Esophagus squamous epithelium (tissue), 4 donors: ENCODE results near the gene GPR21.

Experiments used
- POLR2A ChIP-seq, 4 donors: fragments of 450-650 bp; IDR thresholded peaks; one replicate each; pipeline ENCODE4 v1.6.1; 2017; ENCODE audit warnings: antibody characterized with exemption in 4 of 4, mild to moderate bottlenecking in 4 of 4, moderate library complexity in 3 of 4
- TF ChIP-seq, protein P1 (sequence below), 6 experiments: fragments of 450-650 bp in 4 of 6; fragments of 200-600 bp in 2 of 6; sonication (generic) in 2 of 6; IDR thresholded peaks; one replicate each; pipeline ENCODE4 v1.5.1; 2016 to 2019; ENCODE audit warnings: antibody characterized with exemption in 6 of 6, mild to moderate bottlenecking in 4 of 6, moderate library complexity in 4 of 6

DNA sequence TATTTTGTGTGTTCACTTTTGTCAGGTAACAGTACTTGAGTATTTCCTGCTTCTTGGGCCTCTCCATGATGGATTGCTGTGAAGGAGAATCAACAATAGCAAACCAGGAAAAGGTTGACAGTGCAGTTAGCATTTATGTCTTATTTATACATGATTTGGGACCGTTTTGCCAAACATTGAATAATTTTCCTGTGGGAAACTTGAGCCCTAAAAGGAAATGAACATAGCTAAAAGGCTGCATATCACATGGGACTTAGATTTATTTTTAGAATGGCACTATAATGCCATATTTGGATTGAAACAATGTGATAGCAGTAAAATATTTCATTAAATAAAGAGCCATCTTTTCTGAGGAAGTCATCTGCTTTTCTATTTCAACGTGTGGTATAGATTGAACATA is 15.3 kb downstream of the GPR21 start:
- TF ChIP-seq, protein P1, sequence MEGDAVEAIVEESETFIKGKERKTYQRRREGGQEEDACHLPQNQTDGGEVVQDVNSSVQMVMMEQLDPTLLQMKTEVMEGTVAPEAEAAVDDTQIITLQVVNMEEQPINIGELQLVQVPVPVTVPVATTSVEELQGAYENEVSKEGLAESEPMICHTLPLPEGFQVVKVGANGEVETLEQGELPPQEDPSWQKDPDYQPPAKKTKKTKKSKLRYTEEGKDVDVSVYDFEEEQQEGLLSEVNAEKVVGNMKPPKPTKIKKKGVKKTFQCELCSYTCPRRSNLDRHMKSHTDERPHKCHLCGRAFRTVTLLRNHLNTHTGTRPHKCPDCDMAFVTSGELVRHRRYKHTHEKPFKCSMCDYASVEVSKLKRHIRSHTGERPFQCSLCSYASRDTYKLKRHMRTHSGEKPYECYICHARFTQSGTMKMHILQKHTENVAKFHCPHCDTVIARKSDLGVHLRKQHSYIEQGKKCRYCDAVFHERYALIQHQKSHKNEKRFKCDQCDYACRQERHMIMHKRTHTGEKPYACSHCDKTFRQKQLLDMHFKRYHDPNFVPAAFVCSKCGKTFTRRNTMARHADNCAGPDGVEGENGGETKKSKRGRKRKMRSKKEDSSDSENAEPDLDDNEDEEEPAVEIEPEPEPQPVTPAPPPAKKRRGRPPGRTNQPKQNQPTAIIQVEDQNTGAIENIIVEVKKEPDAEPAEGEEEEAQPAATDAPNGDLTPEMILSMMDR (IDR thresholded peaks at IDR 0.05) = no peak
- no peak for TF ChIP-seq POLR2A (IDR thresholded peaks at IDR 0.05)
